IMR-90 (cell line): ENCODE measurements around the gene FGF19. TPM values are rescaled to one million over a fixed set of nuclear protein-coding genes. Genes with fewer than 3 reads are reported as not detected.

Source experiments
- ATAC-seq: fragments of 200-7000 bp; cut with Tn5 transposase; 2 replicates; pipeline ENCODE4 v1.9.1; 2020; ENCODE audit warnings: low read depth, mild to moderate bottlenecking, moderate library complexity
- BruUV-seq: library from RNA; stranded (reverse); fragments of 400-500 nt; replicated peaks from 2 replicates; lab custom pipeline; 2021; lab: Mats Ljungman, UMichigan
- CTCF ChIA-PET: fragments of 300-600 bp; formaldehyde crosslinking; extraction: SDS; loops from one replicate; lab custom pipeline; 2021; ENCODE audit warnings: antibody characterized with exemption; lab: Yijun Ruan, JAX
- POLR2A ChIA-PET: fragments of 300-600 bp; sonication (Branson Sonifier 250); formaldehyde crosslinking; loops from one replicate; lab custom pipeline; 2022; ENCODE audit warnings: antibody characterized with exemption; ENCODE audit not compliant: unreplicated experiment; lab: Charles Lee
- DNase-seq: peaks from one replicate; pipeline ENCODE4 v3.0.0; 2013
- H2AFZ ChIP-seq: replicated peaks from 2 replicates; pipeline ENCODE3; 2013; ENCODE audit warnings: low read length, mild to moderate bottlenecking; ENCODE audit not compliant: poor library complexity
- H2AK5ac ChIP-seq: 2 replicates; pipeline ENCODE4 v1.6.1; 2013; ENCODE audit warnings: low read depth, low read length, inconsistent platforms
- H2AK9ac ChIP-seq: replicated peaks from 2 replicates; pipeline ENCODE3; 2013; ENCODE audit warnings: mild to moderate bottlenecking, low read depth, low read length, moderate library complexity; ENCODE audit not compliant: poor library complexity
- H2BK120ac ChIP-seq: 2 replicates; pipeline ENCODE4 v1.6.1; 2013; ENCODE audit warnings: low read depth, low read length, inconsistent platforms
- H2BK15ac ChIP-seq: 3 replicates; pipeline ENCODE4 v1.6.1; 2013; ENCODE audit warnings: low read depth, low read length, inconsistent platforms
- H2BK20ac ChIP-seq: 2 replicates; pipeline ENCODE4 v1.6.1; 2013; ENCODE audit warnings: low read depth, mild to moderate bottlenecking, inconsistent platforms, low read length, moderate library complexity
- H2BK5ac ChIP-seq: 2 replicates; pipeline ENCODE4 v1.6.1; 2013; ENCODE audit warnings: mild to moderate bottlenecking, low read depth, low read length, inconsistent platforms; ENCODE audit not compliant: poor library complexity, severe bottlenecking
- H3K14ac ChIP-seq: replicated peaks from 2 replicates; pipeline ENCODE4 v1.6.1; 2013; ENCODE audit warnings: low read depth, low read length, inconsistent platforms
- H3K18ac ChIP-seq: 2 replicates; pipeline ENCODE4 v1.6.1; 2013; ENCODE audit warnings: low read depth, low read length, control low read depth
- H3K23ac ChIP-seq: 2 replicates; pipeline ENCODE4 v1.6.1; 2013; ENCODE audit warnings: low read depth, low read length, inconsistent platforms
- H3K27ac ChIP-seq: 2 replicates; pipeline ENCODE4 v1.5.1; 2013; ENCODE audit warnings: mild to moderate bottlenecking, control low read depth, low read length; ENCODE audit not compliant: insufficient read depth
- H3K27me3 ChIP-seq: 2 replicates; pipeline ENCODE4 v1.6.1; 2013; ENCODE audit warnings: low read length; ENCODE audit not compliant: control insufficient read depth, insufficient read depth
- H3K36me3 ChIP-seq: 2 replicates; pipeline ENCODE4 v1.6.1; 2013; ENCODE audit warnings: low read length, mixed read lengths; ENCODE audit not compliant: control insufficient read depth, insufficient read depth
- H3K4ac ChIP-seq: 2 replicates; pipeline ENCODE4 v1.6.1; 2013; ENCODE audit warnings: low read depth, low read length, inconsistent platforms
- H3K4me1 ChIP-seq: 2 replicates; pipeline ENCODE4 v1.6.1; 2013; ENCODE audit warnings: low read length, mixed read lengths; ENCODE audit not compliant: control insufficient read depth, insufficient read depth
- H3K4me2 ChIP-seq: 2 replicates; pipeline ENCODE4 v1.6.1; 2013; ENCODE audit warnings: low read depth, mild to moderate bottlenecking, control low read depth, low read length, moderate library complexity
- H3K4me3 ChIP-seq: 2 replicates; pipeline ENCODE4 v1.5.1; 2013; ENCODE audit warnings: low read depth, mild to moderate bottlenecking, control low read depth, low read length, moderate library complexity; ENCODE audit not compliant: insufficient read depth
- H3K56ac ChIP-seq: 2 replicates; pipeline ENCODE4 v1.6.1; 2013; ENCODE audit warnings: low read length, inconsistent platforms; ENCODE audit not compliant: insufficient read depth; ENCODE audit errors: extremely low read depth
- H3K79me1 ChIP-seq, 2 experiments: 2 replicates each; pipeline ENCODE4 v1.6.1; 2013; ENCODE audit warnings: low read length in 2 of 2, inconsistent platforms in 1 of 2, low read depth in 1 of 2
- H3K9ac ChIP-seq: 2 replicates; pipeline ENCODE4 v1.6.1; 2013; ENCODE audit warnings: low read depth, low read length, control low read depth
- H3K9me1 ChIP-seq: 2 replicates; pipeline ENCODE4 v1.6.1; 2013; ENCODE audit warnings: low read length, inconsistent platforms; ENCODE audit not compliant: insufficient read depth
- H3K9me3 ChIP-seq: 2 replicates; pipeline ENCODE4 v1.6.1; 2013; ENCODE audit warnings: low read length; ENCODE audit not compliant: control insufficient read depth, insufficient read depth
- H4K20me1 ChIP-seq: 2 replicates; pipeline ENCODE4 v1.6.1; 2013; ENCODE audit warnings: low read length, inconsistent platforms; ENCODE audit not compliant: insufficient read depth
- H4K5ac ChIP-seq: 2 replicates; pipeline ENCODE4 v1.6.1; 2013; ENCODE audit warnings: mild to moderate bottlenecking, low read depth, low read length, control low read depth
- H4K8ac ChIP-seq, 2 experiments: 2 replicates each; pipeline ENCODE4 v1.6.1; 2013; ENCODE audit warnings: low read depth in 2 of 2, low read length in 2 of 2, control low read depth in 1 of 2, inconsistent platforms in 1 of 2
- H4K91ac ChIP-seq: 2 replicates; pipeline ENCODE4 v1.6.1; 2013; ENCODE audit warnings: low read depth, low read length, inconsistent platforms; ENCODE audit not compliant: insufficient read depth
- BHLHE40 ChIP-seq: fragments of 150-350 bp; IDR thresholded peaks from 2 replicates; pipeline ENCODE4 v1.6.1; 2016; ENCODE audit warnings: mild to moderate bottlenecking, low read depth, low read length
- CEBPB ChIP-seq: IDR thresholded peaks from 2 replicates; pipeline ENCODE4 v1.6.1; 2012; ENCODE audit warnings: low read depth, low read length, improper control_type of control experiment
- CHD1 ChIP-seq: IDR thresholded peaks from 2 replicates; pipeline ENCODE4 v1.6.1; 2012; ENCODE audit warnings: low read depth, low read length, improper control_type of control experiment
- CTCF ChIP-seq: conservative IDR thresholded peaks from 2 replicates; pipeline ENCODE4 v1.5.1; 2012; ENCODE audit warnings: mild to moderate bottlenecking, low read depth, low read length, improper control_type of control experiment
- ELK1 ChIP-seq: fragments of 150-350 bp; IDR thresholded peaks from 2 replicates; pipeline ENCODE4 v1.6.1; 2016; ENCODE audit warnings: low read depth, mild to moderate bottlenecking, low read length, moderate library complexity, borderline replicate concordance
- FOS ChIP-seq: fragments of 150-350 bp; IDR thresholded peaks from 2 replicates; pipeline ENCODE4 v1.6.1; 2016; ENCODE audit warnings: low read depth, low read length
- MAFK ChIP-seq: IDR thresholded peaks from 2 replicates; pipeline ENCODE4 v1.6.1; 2012; ENCODE audit warnings: low read depth, low read length, improper control_type of control experiment
- MAZ ChIP-seq: IDR thresholded peaks from 2 replicates; pipeline ENCODE4 v1.6.1; 2012; ENCODE audit warnings: low read depth, mild to moderate bottlenecking, low read length, improper control_type of control experiment, moderate library complexity, borderline replicate concordance
- MXI1 ChIP-seq: IDR thresholded peaks from 2 replicates; pipeline ENCODE4 v1.6.1; 2012; ENCODE audit warnings: low read depth, mild to moderate bottlenecking, low read length, moderate library complexity, borderline replicate concordance
- NFE2L2 ChIP-seq: fragments of 150-350 bp; IDR thresholded peaks from 2 replicates; pipeline ENCODE4 v1.6.1; 2016; ENCODE audit warnings: low read depth, mild to moderate bottlenecking, low read length
- POLR2A ChIP-seq: IDR thresholded peaks from 2 replicates; pipeline ENCODE4 v1.6.1; 2012; ENCODE audit warnings: mild to moderate bottlenecking, low read depth, low read length
- RAD21 ChIP-seq: IDR thresholded peaks from 2 replicates; pipeline ENCODE4 v1.6.1; 2012; ENCODE audit warnings: low read length, improper control_type of control experiment
- RCOR1 ChIP-seq: IDR thresholded peaks from 2 replicates; pipeline ENCODE4 v1.6.1; 2012; ENCODE audit warnings: mild to moderate bottlenecking, low read length, improper control_type of control experiment; ENCODE audit not compliant: insufficient replicate concordance
- RFX5 ChIP-seq: IDR thresholded peaks from 2 replicates; pipeline ENCODE4 v1.8.0; 2012; ENCODE audit warnings: low read depth, mild to moderate bottlenecking, low read length, moderate library complexity
- SMC3 ChIP-seq: fragments of 150-350 bp; IDR thresholded peaks from 2 replicates; pipeline ENCODE4 v1.6.1; 2016; ENCODE audit warnings: low read depth, mild to moderate bottlenecking, antibody characterized with exemption, low read length, moderate library complexity
- USF2 ChIP-seq: fragments of 150-350 bp; IDR thresholded peaks from 2 replicates; pipeline ENCODE4 v1.6.1; 2017; ENCODE audit warnings: mild to moderate bottlenecking, antibody characterized with exemption, low read length, low read depth
- WGBS, 2 experiments: methylation state at CpG; one replicate each; pipeline versions ENCODE4 v1.1.5 to v1.1.7; 2013; ENCODE audit warnings: missing lambda C conversion rate in 2 of 2; ENCODE audit not compliant: insufficient read length in 1 of 2; ENCODE audit errors: extremely low coverage in 2 of 2; 5-methylcytosine and 5-hydroxymethylcytosine counted together
- dilution Hi-C: fragments of 300-500 bp; cut with HindIII; formaldehyde crosslinking; loops from one replicate; pipeline ENCODE4 v1.14.3; 2018; ENCODE audit warnings: low sequenced_read_pairs; ENCODE audit not compliant: unreplicated experiment
- in situ Hi-C: fragments of 300-500 bp; cut with MboI; formaldehyde crosslinking; loops from 3 replicates; pipeline ENCODE4 v1.14.3; 2019; ENCODE audit warnings: low sequenced_read_pairs, inconsistent platforms, mixed read lengths
- intact Hi-C: fragments of 100-400 bp; cut with micrococcal nuclease; formaldehyde crosslinking; loops from 2 replicates; pipeline ENCODE4 v1.10.0; 2022
- polyA plus RNA-seq, 3 experiments: library from polyadenylated mRNA; depleted of rRNA; stranded (reverse); fragments of >200 nt; gene quantifications; 2 replicates each; pipeline ENCODE4 v1.2.3, GENCODE V29; 2012; ENCODE audit warnings: low replicate concordance in 1 of 3
- total RNA-seq: library from RNA; depleted of rRNA; stranded (reverse); fragments of >200 nt; gene quantifications from 2 replicates; pipeline ENCODE4 v1.2.3, GENCODE V29; 2012

Gene FGF19
- total and polyA plus RNA-seq, 2 of the 4 experiments (the other 2 are of a cell fraction): not detected

GRCh38 chr11:69662806-69663205 is 41.0 kb downstream of the FGF19 start:
- H3K56ac ChIP-seq: no peak overlapping the region
- intact Hi-C loops: no loop called here
- no peak overlapping the region for H2AFZ ChIP-seq
- H3K79me1 ChIP-seq: peaks cover 5 to 28% of the 10 kb centered on the region in 2 experiments; a peak in 3 of 4 replicates
- no peak overlapping the region for H3K23ac ChIP-seq
- in situ Hi-C loops: loop anchor here (25.0 kb wide), 2 partner anchors 726 to 1051 kb away; no protein-coding TSS in a partner anchor
- H4K91ac ChIP-seq: no peak overlapping the region
- H3K9ac ChIP-seq: no peak overlapping the region
- CTCF ChIA-PET: no interaction called here
- H2AK5ac ChIP-seq: no peak overlapping the region
- H3K18ac ChIP-seq: no peak overlapping the region
- H3K14ac ChIP-seq: no peak overlapping the region
- ATAC-seq: no peak
- no peak overlapping the region for H3K27ac ChIP-seq
- peaks cover 30% of the 10 kb centered on the region for H3K36me3 ChIP-seq
- H3K9me3 ChIP-seq: no peaks in the 10 kb centered on the region
- TF ChIP-seq RAD21: no peak
- no peak for TF ChIP-seq NFE2L2
- no peak for TF ChIP-seq ELK1
- TF ChIP-seq FOS: no peak
- TF ChIP-seq USF2: no peak
- TF ChIP-seq CTCF: no peak
- TF ChIP-seq CHD1: no peak
- no peak for TF ChIP-seq RFX5
- no peak for TF ChIP-seq MAZ
- TF ChIP-seq SMC3: no peak
- TF ChIP-seq CEBPB: no peak
- no peak for TF ChIP-seq MAFK
- TF ChIP-seq BHLHE40: no peak
- no peak for TF ChIP-seq RCOR1
- TF ChIP-seq POLR2A: no peak
- TF ChIP-seq MXI1: no peak
- H2BK15ac ChIP-seq: no peak overlapping the region
- POLR2A ChIA-PET: no interaction called here
- H4K5ac ChIP-seq: no peak overlapping the region
- no peak overlapping the region for H3K4ac ChIP-seq
- no peak overlapping the region for H2AK9ac ChIP-seq
- H2BK5ac ChIP-seq: no peak overlapping the region
- no TSS peak for BruUV-seq
- H4K20me1 ChIP-seq: peaks cover 4% of the 10 kb centered on the region; the same call in 1 of the 2 replicates
- H3K4me2 ChIP-seq: no peak overlapping the region
- no peaks in the 10 kb centered on the region for H3K27me3 ChIP-seq
- H2BK20ac ChIP-seq: no peak overlapping the region
- no peak overlapping the region for H4K8ac ChIP-seq
- H3K4me1 ChIP-seq: peaks cover 8% of the 10 kb centered on the region; the same call in 1 of the 2 replicates
- 94% methylated on average over 8 of the region's 13 CpGs; no CpG with 5 or more reads in 1 of the 2 experiments for WGBS, 2 experiments
- H3K4me3 ChIP-seq: no peak overlapping the region
- no peak overlapping the region for H2BK120ac ChIP-seq
- dilution Hi-C loops: no loop called here
- no peaks in the 10 kb centered on the region for H3K9me1 ChIP-seq
- DNase-seq: no peak
